H1 (cell line): ENCODE measurements around the gene DLG1. TPM values are rescaled to one million over a fixed set of nuclear protein-coding genes. Genes with fewer than 3 reads are reported as not detected.

Source experiments
- CTCF ChIA-PET: fragments of 300-600 bp; sonication (Branson Sonifier 250); formaldehyde crosslinking; loops from one replicate; lab custom pipeline; 2021; ENCODE audit not compliant: partially characterized antibody; lab: Charles Lee
- POLR2A ChIA-PET: fragments of 300-600 bp; sonication (Branson Sonifier 250); formaldehyde crosslinking; loops from one replicate; lab custom pipeline; 2021; ENCODE audit warnings: inconsistent platforms; ENCODE audit not compliant: partially characterized antibody; lab: Charles Lee
- DNase-seq, 2 experiments: peaks; one replicate each; pipeline versions ENCODE4 v3.0.0 to v3.0.0-alpha.2; 2010 to 2022; ENCODE audit warnings: low spot score in 2 of 2, low read depth in 1 of 2, mixed read lengths in 1 of 2
- FAIRE-seq: peaks from 2 replicates; lab custom pipeline; 2011; peaks lifted over from hg19 to GRCh38; lab: Jason Lieb, UNC
- H2AFZ ChIP-seq: 2 replicates; pipeline ENCODE4 v1.8.1; 2012; ENCODE audit warnings: low read length, inconsistent platforms
- H2AK5ac ChIP-seq: 2 replicates; pipeline ENCODE4 v1.6.1; 2013; ENCODE audit warnings: low read depth, low read length
- H2BK120ac ChIP-seq: replicated peaks from 2 replicates; pipeline ENCODE3; 2013; ENCODE audit warnings: low read depth, low read length, inconsistent platforms
- H2BK12ac ChIP-seq: 2 replicates; pipeline ENCODE4 v1.6.1; 2013; ENCODE audit warnings: low read depth, low read length
- H2BK15ac ChIP-seq: 2 replicates; pipeline ENCODE4 v1.6.1; 2013; ENCODE audit warnings: low read length
- H2BK20ac ChIP-seq: 2 replicates; pipeline ENCODE4 v1.6.1; 2013; ENCODE audit warnings: low read length
- H2BK5ac ChIP-seq: 2 replicates; pipeline ENCODE4 v1.6.1; 2013; ENCODE audit warnings: low read depth, low read length
- H3K14ac ChIP-seq: 2 replicates; pipeline ENCODE4 v1.6.1; 2013; ENCODE audit warnings: inconsistent platforms; ENCODE audit not compliant: insufficient read length
- H3K18ac ChIP-seq: 2 replicates; pipeline ENCODE4 v1.6.1; 2013; ENCODE audit warnings: low read length; ENCODE audit errors: extremely low read depth
- H3K23ac ChIP-seq: 2 replicates; pipeline ENCODE4 v1.6.1; 2013; ENCODE audit warnings: inconsistent platforms; ENCODE audit not compliant: insufficient read length
- H3K23me2 ChIP-seq: 2 replicates; pipeline ENCODE4 v1.6.1; 2013; ENCODE audit warnings: low read depth, low read length
- H3K27ac ChIP-seq: 2 replicates; pipeline ENCODE4 v1.6.1; 2011; ENCODE audit warnings: low read depth, low read length, inconsistent platforms
- H3K27me3 ChIP-seq, 4 experiments: replicated peaks in 1 of 4; 1 replicate in 1 of 4; 2 replicates in 3 of 4; pipeline versions ENCODE4 v1.6.1 to v1.8.1; 2011 to 2013; ENCODE audit warnings: low read length in 3 of 4, mild to moderate bottlenecking in 3 of 4, inconsistent platforms in 2 of 4, mixed read lengths in 2 of 4, moderate library complexity in 1 of 4; ENCODE audit not compliant: control insufficient read depth in 3 of 4, insufficient read depth in 3 of 4; ENCODE audit errors: extremely low read depth in 1 of 4
- H3K36me3 ChIP-seq, 4 experiments: 2 replicates each; pipeline versions ENCODE4 v1.6.1 to v1.8.1; 2011 to 2013; ENCODE audit warnings: mild to moderate bottlenecking in 4 of 4, low read length in 3 of 4, moderate library complexity in 2 of 4, control low read depth in 1 of 4, inconsistent platforms in 1 of 4; ENCODE audit not compliant: insufficient read depth in 4 of 4, control insufficient read depth in 2 of 4
- H3K4ac ChIP-seq: replicated peaks from 2 replicates; pipeline ENCODE3; 2013; ENCODE audit warnings: low read length, low read depth, mixed read lengths, inconsistent platforms; ENCODE audit not compliant: insufficient read length
- H3K4me1 ChIP-seq, 4 experiments: replicated peaks in 1 of 4; 1 replicate in 1 of 4; 2 replicates in 3 of 4; pipeline versions ENCODE4 v1.6.1 to v1.8.1; 2011 to 2013; ENCODE audit warnings: low read length in 3 of 4, inconsistent platforms in 2 of 4, mixed read lengths in 1 of 4; ENCODE audit not compliant: insufficient read depth in 4 of 4, control insufficient read depth in 3 of 4
- H3K4me2 ChIP-seq, 2 experiments: 2 replicates each; pipeline versions ENCODE4 v1.6.1 to v1.8.1; 2011 to 2013; ENCODE audit warnings: low read depth in 2 of 2, low read length in 2 of 2, control low read depth in 1 of 2, inconsistent platforms in 1 of 2, mild to moderate bottlenecking in 1 of 2; ENCODE audit not compliant: insufficient read depth in 1 of 2
- H3K4me3 ChIP-seq, 4 experiments: fragments of 200-600, 300-600 bp in 1 of 4; sonication (generic), shearing (Covaris generic), sonication (Bioruptor Twin) in 1 of 4; 2 replicates each; pipeline versions ENCODE4 v1.5.1 to v1.8.1; 2011 to 2016; ENCODE audit warnings: low read length in 4 of 4, low read depth in 3 of 4, control low read depth in 2 of 4, inconsistent platforms in 2 of 4, mild to moderate bottlenecking in 2 of 4, mixed read lengths in 1 of 4, moderate library complexity in 1 of 4; ENCODE audit not compliant: insufficient read depth in 2 of 4; ENCODE audit errors: extremely low read depth in 1 of 4
- H3K56ac ChIP-seq: replicated peaks from 2 replicates; pipeline ENCODE3; 2013; ENCODE audit warnings: low read depth, mild to moderate bottlenecking, mixed read lengths, low read length, inconsistent platforms; ENCODE audit not compliant: insufficient read length
- H3K79me1 ChIP-seq: 2 replicates; pipeline ENCODE4 v1.6.1; 2013; ENCODE audit warnings: low read depth, low read length, control low read depth
- H3K79me2 ChIP-seq, 2 experiments: 2 replicates each; pipeline versions ENCODE4 v1.6.1 to v1.8.1; 2012 to 2013; ENCODE audit warnings: low read length in 2 of 2, mild to moderate bottlenecking in 2 of 2, inconsistent platforms in 1 of 2; ENCODE audit not compliant: insufficient read depth in 2 of 2, control insufficient read depth in 1 of 2
- H3K9ac ChIP-seq, 4 experiments: replicated peaks in 1 of 4; 1 replicate in 1 of 4; 2 replicates in 3 of 4; pipeline versions ENCODE4 v1.6.1 to v1.8.1; 2011 to 2013; ENCODE audit warnings: low read depth in 3 of 4, low read length in 3 of 4, control low read depth in 2 of 4, mild to moderate bottlenecking in 2 of 4, moderate library complexity in 2 of 4, inconsistent platforms in 1 of 4; ENCODE audit errors: extremely low read depth in 1 of 4
- H3K9me3 ChIP-seq, 2 experiments: 2 replicates each; pipeline versions ENCODE4 v1.6.1 to v1.8.1; 2012 to 2013; ENCODE audit warnings: mild to moderate bottlenecking in 2 of 2, moderate library complexity in 2 of 2, control low read depth in 1 of 2, inconsistent platforms in 1 of 2, low read depth in 1 of 2, low read length in 1 of 2, mixed read lengths in 1 of 2; ENCODE audit not compliant: insufficient read depth in 2 of 2
- H4K20me1 ChIP-seq, 2 experiments: replicated peaks in 1 of 2; 2 replicates each; pipeline versions ENCODE3 to v1.8.1; 2011 to 2013; ENCODE audit warnings: inconsistent platforms in 2 of 2, low read length in 2 of 2, mild to moderate bottlenecking in 1 of 2; ENCODE audit not compliant: insufficient read depth in 2 of 2, control insufficient read depth in 1 of 2
- H4K5ac ChIP-seq: 2 replicates; pipeline ENCODE4 v1.6.1; 2013; ENCODE audit warnings: low read length, low read depth, mixed read lengths, inconsistent platforms; ENCODE audit not compliant: insufficient read length
- H4K8ac ChIP-seq: 2 replicates; pipeline ENCODE4 v1.8.0; 2013; ENCODE audit warnings: mild to moderate bottlenecking, moderate library complexity, low read length, inconsistent platforms; ENCODE audit not compliant: insufficient read depth; ENCODE audit errors: extremely low read depth
- H4K91ac ChIP-seq: replicated peaks from 2 replicates; pipeline ENCODE3; 2013; ENCODE audit warnings: low read length, mixed read lengths, inconsistent platforms; ENCODE audit not compliant: insufficient read length
- BRCA1 ChIP-seq: IDR thresholded peaks from 2 replicates; pipeline ENCODE4 v1.6.1; 2012; ENCODE audit warnings: low read depth, low read length, improper control_type of control experiment
- CEBPB ChIP-seq: IDR thresholded peaks from 2 replicates; pipeline ENCODE4 v1.6.1; 2012; ENCODE audit warnings: low read depth, low read length
- WGBS, 2 experiments: shearing (Covaris generic) in 1 of 2; methylation state at CpG; one replicate each; pipeline versions ENCODE4 v1.1.6 to v1.1.7; 2013 to 2015; ENCODE audit warnings: low lambda C conversion rate in 2 of 2, mixed read lengths in 2 of 2, inconsistent platforms in 1 of 2, low coverage in 1 of 2, missing lambda C conversion rate in 1 of 2; ENCODE audit not compliant: insufficient replicate concordance in 2 of 2, insufficient coverage in 1 of 2, insufficient read length in 1 of 2; ENCODE audit errors: extremely low coverage in 1 of 2, missing lambda C conversion rate in 1 of 2; 5-methylcytosine and 5-hydroxymethylcytosine counted together
- polyA plus RNA-seq, 7 experiments: library from polyadenylated mRNA; depleted of rRNA in 3 of 7; stranded (reverse) in 5 of 7; unstranded in 2 of 7; fragments of >200 nt in 5 of 7; fragments of 200-250 nt in 2 of 7; gene quantifications; 1 replicate in 5 of 7; 2 replicates in 1 of 7; 4 replicates in 1 of 7; pipeline versions ENCODE4 v1.2.1 to v1.2.3, GENCODE V29; 2011 to 2013; ENCODE audit warnings: missing spikeins in 2 of 7, mixed read lengths in 2 of 7
- total RNA-seq: library from RNA; stranded (reverse); fragmentation: NEBNext Ultra II Directional; extraction: Animal tissue kit (Norgen Biotek cat#: 25700); gene quantifications from 2 replicates; pipeline ENCODE4 v1.2.1, GENCODE V29; 2021

Gene DLG1
- total and polyA plus RNA-seq, 2 of the 8 experiments (the other 6 are each of a cell fraction or from before 2014, with no cell fraction given), result 13.4 to 78.8 TPM

- Histone ChIP-seq H2AK5ac (no peak overlapping the region), H3K9ac (no peak overlapping the region), H4K20me1 (no peaks in the 10 kb centered on the region), H3K4ac (no peak overlapping the region), H2BK120ac (no peak overlapping the region), H4K8ac (no peak overlapping the region), H2AFZ (no peak overlapping the region), H3K18ac (no peak overlapping the region), H2BK15ac (no peak overlapping the region), H3K79me2 (peaks cover 0 to 42% of the 10 kb centered on the region in 2 experiments; a peak in 2 of 4 replicates), H3K56ac (no peak overlapping the region), H3K36me3 (no peaks in the 10 kb centered on the region; a peak in 2 of 8 replicates), H3K14ac (no peak overlapping the region), H3K27me3 (no peaks in the 10 kb centered on the region), H2BK12ac (no peak overlapping the region), H3K4me3 (no peak overlapping the region), H2BK20ac (no peak overlapping the region), H3K4me2 (no peak overlapping the region), H3K79me1 (no peaks in the 10 kb centered on the region), H2BK5ac (no peak overlapping the region), H4K91ac (no peak overlapping the region), H3K9me3 (no peaks in the 10 kb centered on the region), H3K23ac (no peak overlapping the region), H4K5ac (no peak overlapping the region), H3K4me1 (no peaks in the 10 kb centered on the region), H3K27ac (no peak overlapping the region), H3K23me2 (no peaks in the 10 kb centered on the region)
- TF ChIP-seq CEBPB, result no peak
- no peak for TF ChIP-seq BRCA1
- 83% methylated on average over 2 of the region's 2 CpGs; no CpG with 5 or more reads in 1 of the 2 experiments for WGBS, 2 experiments
- ChIA-PET POLR2A (no interaction called here), CTCF (no interaction called here)
- no peak for FAIRE-seq
- no peak for DNase-seq
Measured at GRCh38 chr3:197191897-197192296, 106.5 kb downstream of the DLG1 start.
